Omental fat pad (tissue), 4 donors: Measurements from ENCODE around the gene CGB7. TPM values are rescaled to one million over a fixed set of nuclear protein-coding genes. Genes with fewer than 3 reads are reported as not detected.

Experiments
- ATAC-seq: fragments of 150-250 bp; one replicate; pipeline ENCODE4 v1.9.1; 2016; ENCODE audit warnings: mild to moderate bottlenecking, moderate library complexity; ENCODE audit not compliant: low FRiP score
- DNase-seq: peaks from one replicate; pipeline ENCODE4 v3.0.0-alpha.2; 2019; ENCODE audit warnings: low spot score
- CTCF ChIP-seq, 3 donors: fragments of 450-650 bp; IDR thresholded peaks; one replicate each; pipeline ENCODE4 v1.5.1; 2016 to 2017; ENCODE audit warnings: antibody characterized with exemption in 3 of 3, mild to moderate bottlenecking in 3 of 3, moderate library complexity in 2 of 3
- total RNA-seq, 4 donors: library from RNA; depleted of rRNA; stranded (reverse); fragments of >200 nt; gene quantifications; one replicate each; pipeline ENCODE4 v1.1.0, GENCODE V29; 2016

The CGB7 gene
- total RNA-seq, 4 donors from 2014 or later = not detected

- TF ChIP-seq CTCF (IDR thresholded peaks at IDR 0.05) = no peak
- no peak for DNase-seq
- no peak for ATAC-seq
Measured at GRCh38 chr19:49073514-49074378, 16.2 kb upstream of the CGB7 start.

- DNase-seq = no peak
- TF ChIP-seq CTCF (IDR thresholded peaks at IDR 0.05) = no peak
- no peak for ATAC-seq
Measured at GRCh38 chr19:49071860-49072547, 14.5 kb upstream of the CGB7 start.

- TF ChIP-seq CTCF (IDR thresholded peaks at IDR 0.05) = no peak
- no peak for ATAC-seq
- DNase-seq = no peak
Measured at GRCh38 chr19:49070416-49070815, 12.9 kb upstream of the CGB7 start.

GRCh38 chr19:49069026-49069425 is 11.5 kb upstream of the CGB7 start:
- ATAC-seq (no peak), DNase-seq (no peak)
- TF ChIP-seq CTCF (IDR thresholded peaks at IDR 0.05) = no peak

GRCh38 chr19:49067554-49067953 is 10.0 kb upstream of the CGB7 start:
- DNase-seq = no peak
- ATAC-seq = no peak
- no peak for TF ChIP-seq CTCF (IDR thresholded peaks at IDR 0.05)

- TF ChIP-seq CTCF (IDR thresholded peaks at IDR 0.05) = no peak
- DNase-seq (no peak), ATAC-seq (no peak)
Measured at GRCh38 chr19:49065905-49066512, 8.5 kb upstream of the CGB7 start.
